Activated CD8-positive, alpha-beta T cell treated with anti-CD3 and anti-CD28 coated beads, Interleukin-2, amount 10 ng/mL, durations not matched to agents 7 days and 5 days (primary cell): Measurements from ENCODE around the gene CFL1. TPM values are rescaled to one million over a fixed set of nuclear protein-coding genes. Genes with fewer than 3 reads are reported as not detected.
"Not testable (repeated sequence)": the region's sequence is repeated elsewhere in the genome, so short reads cannot be mapped to it uniquely, and the experiment has no call there.

Experiments used
- ATAC-seq: fragments of 150-1000 bp; cut with Tn5 transposase; one replicate; pipeline ENCODE4 v1.10.0; 2021; ENCODE audit warnings: moderate library complexity
- CTCF ChIA-PET: fragments of 350-600 bp; sonication (Branson Sonifier 250); formaldehyde crosslinking; loops from one replicate; lab custom pipeline; 2021; ENCODE audit warnings: antibody characterized with exemption; lab: Charles Lee
- POLR2A ChIA-PET: fragments of 350-600 bp; sonication (Branson Sonifier 250); formaldehyde crosslinking; loops from one replicate; lab custom pipeline; 2021; ENCODE audit warnings: antibody characterized with exemption; lab: Charles Lee
- DNase-seq: peaks from one replicate; pipeline ENCODE4 v3.0.0-alpha.2; 2020
- H3K27ac Mint-ChIP-seq: one replicate; pipeline ENCODE4 v1.8.0; 2021; ENCODE audit warnings: mild to moderate bottlenecking, mixed read lengths
- H3K27me3 Mint-ChIP-seq: one replicate; pipeline ENCODE4 v1.8.0; 2021; ENCODE audit warnings: low read depth, mixed read lengths
- H3K36me3 Mint-ChIP-seq: one replicate; pipeline ENCODE4 v1.8.0; 2021; ENCODE audit warnings: low read depth, mixed read lengths
- H3K4me1 Mint-ChIP-seq: one replicate; pipeline ENCODE4 v1.8.0; 2021; ENCODE audit warnings: low read depth, mixed read lengths
- H3K4me3 Mint-ChIP-seq: one replicate; pipeline ENCODE4 v1.8.0; 2021; ENCODE audit warnings: mild to moderate bottlenecking, mixed read lengths
- H3K9me3 Mint-ChIP-seq: one replicate; pipeline ENCODE4 v1.8.0; 2022; ENCODE audit warnings: mixed read lengths; ENCODE audit not compliant: insufficient read depth
- total RNA-seq, 2 experiments: library from RNA; stranded (reverse); gene quantifications; one replicate each; pipeline ENCODE4 v1.2.3, GENCODE V29; 2021

CFL1 gene
- total RNA-seq, 2 experiments from 2014 or later, result 2,110 to 2,145 TPM

GRCh38 chr11:65832231-65832630 is 25.7 kb downstream of the CFL1 start:
- Mint-ChIP-seq H3K27me3 (peaks cover 25% of the 10 kb centered on the region), H3K4me1 (peaks cover 14% of the 10 kb centered on the region)
- CTCF ChIA-PET, result interaction anchor here (0.6 to 3.9 kb wide), 12 partner anchors 9 to 244 kb away, joined by 3 to 19 read pairs (median 5); partner anchors contain the start of genes AP5B1, CFL1, FIBP and KAT5
- POLR2A ChIA-PET, result interaction anchor here (0.6 kb wide), 1 partner anchor 389 kb away, joined by 3 read pairs; no protein-coding TSS in a partner anchor
- not testable (repeated sequence) for DNase-seq, H3K9me3 Mint-ChIP-seq, ATAC-seq, H3K36me3 Mint-ChIP-seq, H3K27ac Mint-ChIP-seq, H3K4me3 Mint-ChIP-seq

GRCh38 chr11:65829459-65829858 is 28.5 kb downstream of the CFL1 start:
- CTCF ChIA-PET, result interaction anchor here (0.6 to 3.9 kb wide), 6 partner anchors 12 to 194 kb away, joined by 3 to 36 read pairs (median 4); partner anchors contain the start of genes AP5B1 and KAT5
- Mint-ChIP-seq H3K9me3 (no peaks in the 10 kb centered on the region), H3K27me3 (peaks cover 25% of the 10 kb centered on the region), H3K4me3 (no peak overlapping the region), H3K4me1 (peaks cover 14% of the 10 kb centered on the region), H3K27ac (no peak overlapping the region), H3K36me3 (no peaks in the 10 kb centered on the region)
- DNase-seq, result no peak
- no peak for ATAC-seq
- POLR2A ChIA-PET, result interaction anchor here (0.9 to 1.1 kb wide), 2 partner anchors 23 to 30 kb away, joined by 6 read pairs; no protein-coding TSS in a partner anchor

GRCh38 chr11:65826984-65827735 is 30.8 kb downstream of the CFL1 start:
- no peaks in the 10 kb centered on the region for H3K36me3 Mint-ChIP-seq
- H3K4me1 Mint-ChIP-seq, result peaks cover 10% of the 10 kb centered on the region
- DNase-seq (no peak), ATAC-seq (no peak)
- H3K27ac Mint-ChIP-seq, result no peak overlapping the region
- H3K4me3 Mint-ChIP-seq, result no peak overlapping the region
- H3K27me3 Mint-ChIP-seq, result peaks cover 17% of the 10 kb centered on the region
- no peaks in the 10 kb centered on the region for H3K9me3 Mint-ChIP-seq
- POLR2A ChIA-PET, result interaction anchor here (0.9 kb wide), 1 partner anchor 32 kb away, joined by 3 read pairs; no protein-coding TSS in a partner anchor
- CTCF ChIA-PET, result interaction anchor here (0.7 to 5.0 kb wide), 10 partner anchors 10 to 218 kb away, joined by 3 to 36 read pairs (median 3); partner anchors contain the start of genes KAT5 and MUS81

GRCh38 chr11:65822776-65823528 is 35.0 kb downstream of the CFL1 start:
- ChIA-PET POLR2A (no interaction called here), CTCF (interaction anchor here (0.5 to 12.1 kb wide), 8 partner anchors 9 to 111 kb away, joined by 3 to 210 read pairs (median 4); partner anchors contain the start of genes AP5B1, KAT5 and RNASEH2C)
- H3K27me3 Mint-ChIP-seq, result no peaks in the 10 kb centered on the region
- no peak overlapping the region for H3K4me3 Mint-ChIP-seq
- no peak for ATAC-seq
- DNase-seq, result no peak
- no peak overlapping the region for H3K27ac Mint-ChIP-seq
- peaks cover 11% of the 10 kb centered on the region for H3K4me1 Mint-ChIP-seq
- H3K9me3 Mint-ChIP-seq, result no peaks in the 10 kb centered on the region
- H3K36me3 Mint-ChIP-seq, result no peaks in the 10 kb centered on the region

- H3K9me3 Mint-ChIP-seq, result no peaks in the 10 kb centered on the region
- H3K4me1 Mint-ChIP-seq, result peaks cover 22% of the 10 kb centered on the region
- ATAC-seq (no peak), DNase-seq (no peak)
- H3K36me3 Mint-ChIP-seq, result no peaks in the 10 kb centered on the region
- H3K27me3 Mint-ChIP-seq, result no peaks in the 10 kb centered on the region
- POLR2A ChIA-PET, result no interaction called here
- CTCF ChIA-PET, result interaction anchor here (12.1 kb wide), 1 partner anchor 44 kb away, joined by 210 read pairs; the partner anchor contains the start of gene AP5B1
- H3K27ac Mint-ChIP-seq, result no peak overlapping the region
- no peak overlapping the region for H3K4me3 Mint-ChIP-seq
Measured at GRCh38 chr11:65821107-65821506, 36.9 kb downstream of the CFL1 start.

GRCh38 chr11:65817835-65818680 is 39.9 kb downstream of the CFL1 start:
- peak; percentile 96 for DNase-seq
- Mint-ChIP-seq H3K27me3 (peaks cover 4% of the 10 kb centered on the region), H3K27ac (peak overlapping the region; percentile 75), H3K4me1 (peaks cover 20% of the 10 kb centered on the region), H3K9me3 (no peaks in the 10 kb centered on the region), H3K4me3 (peak overlapping the region; percentile 76), H3K36me3 (no peaks in the 10 kb centered on the region)
- ATAC-seq, result peak; percentile 93
- CTCF ChIA-PET, result interaction anchor here (0.6 to 12.1 kb wide), 37 partner anchors 10 to 278 kb away, joined by 3 to 210 read pairs (median 4); partner anchors contain the start of genes AP5B1, CCDC85B, KAT5 and MUS81
- POLR2A ChIA-PET, result interaction anchor here (1.5 to 2.0 kb wide), 3 partner anchors 38 to 106 kb away, joined by 6 to 8 read pairs (median 8); partner anchors contain the start of genes AP5B1 and KAT5

GRCh38 chr11:65817312-65817834 is 40.6 kb downstream of the CFL1 start:
- H3K27ac Mint-ChIP-seq, result peak overlapping the region; percentile 75
- H3K4me3 Mint-ChIP-seq, result peak overlapping the region; percentile 76
- peaks cover 5% of the 10 kb centered on the region for H3K27me3 Mint-ChIP-seq
- ATAC-seq (no peak), DNase-seq (no peak)
- ChIA-PET POLR2A (interaction anchor here (1.9 to 2.0 kb wide), 2 partner anchors 37 to 105 kb away, joined by 8 read pairs; partner anchors contain the start of gene KAT5), CTCF (interaction anchor here (0.6 to 12.1 kb wide), 33 partner anchors 9 to 277 kb away, joined by 3 to 210 read pairs (median 4); partner anchors contain the start of genes AP5B1, CCDC85B, KAT5 and RNASEH2C)
- no peaks in the 10 kb centered on the region for H3K9me3 Mint-ChIP-seq
- peaks cover 20% of the 10 kb centered on the region for H3K4me1 Mint-ChIP-seq
- H3K36me3 Mint-ChIP-seq, result no peaks in the 10 kb centered on the region

GRCh38 chr11:65816696-65817095 is 41.3 kb downstream of the CFL1 start:
- H3K27ac Mint-ChIP-seq, result no peak overlapping the region
- POLR2A ChIA-PET, result interaction anchor here (0.8 to 2.0 kb wide), 2 partner anchors 37 to 104 kb away, joined by 3 to 8 read pairs; no protein-coding TSS in a partner anchor
- no peaks in the 10 kb centered on the region for H3K36me3 Mint-ChIP-seq
- CTCF ChIA-PET, result interaction anchor here (0.6 to 12.1 kb wide), 26 partner anchors 9 to 570 kb away, joined by 3 to 210 read pairs (median 5); partner anchors contain the start of genes AP5B1, CCDC85B, KAT5 and RNASEH2C
- ATAC-seq (no peak), DNase-seq (no peak)
- H3K4me1 Mint-ChIP-seq, result peaks cover 20% of the 10 kb centered on the region
- H3K9me3 Mint-ChIP-seq, result no peaks in the 10 kb centered on the region
- peaks cover 6% of the 10 kb centered on the region for H3K27me3 Mint-ChIP-seq
- H3K4me3 Mint-ChIP-seq, result peak overlapping the region; percentile 76

GRCh38 chr11:65814986-65815565 is 42.9 kb downstream of the CFL1 start:
- POLR2A ChIA-PET, result no interaction called here
- ATAC-seq, result no peak

More at GRCh38 chr11:65814986-65815565, 42.9 kb downstream of the CFL1 start:
- CTCF ChIA-PET, result interaction anchor here (2.1 to 12.1 kb wide), 3 partner anchors 31 to 70 kb away, joined by 9 to 210 read pairs (median 28); partner anchors contain the start of gene AP5B1
- no peak for DNase-seq
- no peaks in the 10 kb centered on the region for H3K9me3 Mint-ChIP-seq
- no peaks in the 10 kb centered on the region for H3K36me3 Mint-ChIP-seq
- H3K27me3 Mint-ChIP-seq, result peaks cover 10% of the 10 kb centered on the region
- H3K4me3 Mint-ChIP-seq, result no peak overlapping the region
- peaks cover 20% of the 10 kb centered on the region for H3K4me1 Mint-ChIP-seq
- H3K27ac Mint-ChIP-seq, result no peak overlapping the region
